ENCODE results near the gene MYH10.
"Not testable (repeated sequence)": the region's sequence is repeated elsewhere in the genome, so short reads cannot be mapped to it uniquely, and the experiment has no call there.

MYH10 gene

GRCh38 chr17:8630227-8630801 is at the start of gene MYH10:
MYH10 (minus strand) TSS chr17:8630725; CDS start chr17:8623246, 7,479 bp downstream.
- no peak for DNase-seq

DNA sequence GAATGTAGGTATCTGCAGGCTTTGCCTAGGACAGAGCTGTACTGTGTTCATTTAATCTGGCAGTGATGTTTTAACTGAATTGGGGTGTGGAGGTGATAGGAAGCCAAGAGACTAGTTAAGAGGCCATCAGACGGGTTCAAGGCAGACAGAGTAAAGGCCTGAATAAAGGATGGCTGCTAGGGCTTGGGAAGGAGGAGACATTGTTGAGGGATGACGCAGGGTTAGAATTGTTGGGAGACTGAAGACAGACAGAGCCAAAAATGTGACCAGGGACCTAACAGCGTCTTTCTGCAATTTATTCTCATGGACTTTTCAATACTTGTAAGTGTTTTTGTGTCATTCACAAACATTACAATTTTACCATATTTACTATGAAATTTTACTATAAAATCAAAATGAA is 48.6 kb upstream of the MYH10 start:
- no peak for DNase-seq

DNA sequence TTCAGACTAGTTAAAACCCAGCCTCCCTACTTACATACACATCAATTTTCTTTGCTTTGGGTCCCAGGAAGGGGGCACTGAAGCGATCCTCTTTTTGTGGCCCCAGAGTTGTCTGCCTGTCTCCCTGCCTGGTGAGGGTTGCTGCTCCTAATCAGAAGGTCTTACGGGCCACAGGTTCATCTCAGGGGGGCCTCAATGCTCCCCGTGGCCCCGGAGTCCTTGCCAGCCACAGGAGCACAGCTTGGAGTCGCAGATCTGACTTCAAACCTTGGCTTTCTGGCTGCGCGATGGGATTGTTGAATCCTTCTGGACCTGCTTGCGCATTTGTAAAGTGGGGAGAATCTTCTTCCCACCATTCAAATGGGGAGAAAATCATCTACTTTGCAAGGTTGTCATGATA is 44.8 kb upstream of the MYH10 start:
- DNase-seq = no peak

- DNase-seq = no peak
Measured at GRCh38 chr17:8674344-8675305, 44.1 kb upstream of the MYH10 start.

DNA sequence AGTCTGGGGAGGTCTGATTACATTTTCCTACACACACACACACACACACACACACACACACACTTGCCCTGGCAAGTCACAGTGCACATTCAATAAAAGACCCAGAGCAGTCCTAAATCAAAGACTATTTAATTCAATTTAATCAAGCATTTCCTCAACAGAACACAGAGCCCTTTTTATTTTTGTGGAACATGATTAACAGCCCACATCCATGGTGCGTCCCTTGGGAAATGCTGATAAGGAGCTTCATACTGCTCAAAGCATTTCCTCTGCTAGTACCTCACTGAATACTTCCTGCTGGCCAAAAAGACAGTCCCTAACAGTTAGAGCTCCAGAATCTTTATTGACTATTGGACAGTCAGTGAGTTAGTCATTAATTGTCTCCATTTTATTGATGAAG is 43.1 kb upstream of the MYH10 start:
- no peak for DNase-seq

DNA sequence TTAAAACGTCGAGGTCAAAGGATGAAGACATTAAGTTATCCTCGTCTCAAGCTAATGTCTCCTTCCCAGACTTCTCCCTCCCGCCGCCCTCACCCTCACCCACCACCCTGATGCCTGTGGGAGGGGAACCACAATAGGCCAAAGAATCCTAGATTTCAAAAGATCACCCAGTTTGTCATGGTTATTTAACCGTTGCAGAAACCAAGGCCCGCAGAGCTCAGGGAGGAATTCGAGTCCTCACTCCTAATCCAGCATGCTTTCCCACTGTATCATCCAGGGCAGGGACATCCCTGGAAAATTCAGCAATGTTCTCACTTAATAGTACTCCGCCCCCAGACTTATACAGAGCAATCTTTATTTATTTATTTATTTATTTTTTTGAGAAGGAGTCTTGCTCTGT is 41.8 kb upstream of the MYH10 start:
- DNase-seq = no peak

- no peak for DNase-seq
Measured at GRCh38 chr17:8670421-8670820, 39.9 kb upstream of the MYH10 start.

DNA sequence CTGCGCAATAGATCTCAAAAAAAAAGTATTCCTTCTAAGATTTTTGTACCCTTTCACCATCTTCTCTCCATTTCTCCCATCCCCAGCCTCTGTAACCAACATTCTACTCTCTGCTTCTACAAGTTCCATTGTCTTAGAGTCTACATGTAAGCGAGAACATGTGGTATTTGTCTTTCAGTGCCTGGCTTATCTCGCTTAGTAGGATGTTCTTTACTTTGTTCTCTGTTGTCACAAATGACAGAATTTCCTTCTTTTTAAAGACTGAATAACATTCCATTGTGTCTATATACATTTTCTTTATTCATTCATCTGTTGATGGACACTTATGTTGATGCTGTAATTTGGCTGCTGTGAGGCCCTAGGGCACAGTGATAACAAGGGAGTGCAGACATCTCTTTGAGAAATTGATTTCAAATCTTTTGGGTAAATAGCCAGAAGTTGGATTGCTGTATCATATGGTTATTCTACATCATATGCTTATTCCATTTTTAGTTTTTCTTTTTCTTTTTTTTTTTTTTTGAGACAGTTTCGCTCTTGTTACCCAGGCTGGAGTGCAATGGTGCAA is 37.7 kb upstream of the MYH10 start:
- no peak for DNase-seq

DNA sequence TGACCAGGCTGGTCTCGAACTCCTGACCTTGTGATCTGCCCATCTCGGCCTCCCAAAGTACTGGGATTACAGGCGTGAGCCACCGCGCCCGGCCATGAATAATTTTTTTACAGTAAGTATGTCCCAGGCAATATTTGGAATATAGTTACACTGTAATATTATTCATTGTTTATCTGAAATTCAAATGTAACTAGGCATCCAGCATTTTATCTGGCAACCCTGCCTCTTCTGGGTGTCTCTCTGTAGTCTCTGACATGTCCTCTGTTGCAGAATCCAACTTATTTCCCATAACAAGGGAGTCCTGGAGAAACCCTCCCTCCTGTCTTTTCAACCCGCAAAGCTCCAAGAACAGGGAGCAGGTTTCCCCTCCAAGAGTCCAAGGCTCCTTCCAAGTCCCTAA is 36.9 kb upstream of the MYH10 start:
- DNase-seq = no peak

GRCh38 chr17:8665684-8666083 is 35.2 kb upstream of the MYH10 start:
- DNase-seq = no peak

DNA sequence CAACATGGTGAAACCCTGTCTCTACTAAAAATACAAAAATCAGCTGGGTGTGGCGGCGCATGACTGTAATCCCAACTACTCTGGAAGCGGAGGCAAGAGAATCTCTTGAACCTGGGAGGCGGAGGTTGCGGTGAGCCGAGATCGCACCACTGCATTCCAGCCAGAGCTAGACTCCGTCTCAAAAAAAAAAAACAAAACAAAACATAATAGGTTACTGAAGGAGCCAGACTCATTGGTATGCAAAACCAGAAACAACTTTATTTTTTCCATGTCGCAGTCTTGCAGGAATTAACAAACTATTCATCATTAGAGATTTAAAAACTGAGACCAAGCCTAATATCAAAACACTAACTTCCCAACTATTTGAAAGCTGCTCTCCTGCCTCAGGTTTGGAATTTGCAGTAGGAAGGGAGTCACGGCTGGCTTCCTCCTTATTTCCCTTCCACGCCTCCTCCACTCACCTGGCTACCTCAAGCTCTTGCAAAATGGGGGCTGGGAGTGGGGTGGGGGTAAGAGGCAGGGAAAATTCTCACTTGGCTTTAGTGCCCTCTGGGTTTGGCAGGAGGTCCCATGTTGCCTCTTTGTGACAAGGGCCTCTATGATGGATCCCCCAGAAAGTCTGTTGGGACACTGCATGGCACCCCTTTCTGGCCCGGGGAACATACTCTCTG is 34.1 kb upstream of the MYH10 start:
- DNase-seq = no peak

DNA sequence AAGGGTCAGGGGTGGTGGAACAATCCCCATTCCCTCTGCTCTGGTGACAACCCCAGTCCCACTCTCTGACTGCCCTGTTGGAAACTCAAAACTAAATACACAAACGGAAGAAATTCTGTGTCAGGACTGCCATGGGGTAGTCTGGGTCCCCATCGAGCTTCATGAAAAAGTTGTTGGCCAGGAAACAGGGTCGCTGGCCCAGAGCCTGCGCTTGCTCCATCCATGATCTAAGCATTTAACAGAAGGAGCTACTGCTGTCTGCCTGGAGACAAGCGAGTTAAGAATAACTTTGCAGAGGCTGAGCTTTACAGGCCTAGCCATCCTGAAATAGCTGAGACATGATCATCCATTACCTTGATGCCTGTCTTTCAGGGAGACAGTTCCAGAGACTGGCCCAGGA is 32.4 kb upstream of the MYH10 start:
- DNase-seq = no peak

GRCh38 chr17:8662076-8662831 is 31.7 kb upstream of the MYH10 start:
- no peak for DNase-seq

DNA sequence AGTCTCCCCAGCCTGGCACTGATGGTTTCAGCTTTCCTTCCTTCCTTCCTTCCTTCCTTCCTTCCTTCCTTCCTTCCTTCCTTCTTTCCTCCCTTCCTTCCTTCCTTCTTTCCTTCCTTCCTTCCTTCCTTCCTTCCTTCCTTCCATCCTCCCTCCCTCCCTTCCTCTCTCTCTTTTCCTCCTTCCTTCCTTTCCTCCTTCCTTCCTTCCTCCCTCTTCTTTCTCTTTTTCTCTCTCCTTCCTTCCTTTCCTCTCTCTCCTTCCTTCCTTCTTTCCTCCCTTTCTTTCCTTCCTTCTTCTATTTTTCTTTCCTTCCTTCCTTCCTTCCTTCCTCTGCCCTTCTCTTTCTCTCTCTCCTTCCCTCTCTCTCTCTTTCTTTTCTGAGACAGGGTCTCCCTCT is 30.2 kb upstream of the MYH10 start:
- not testable (repeated sequence) for DNase-seq

- no peak for DNase-seq
Measured at GRCh38 chr17:8659758-8660410, 29.4 kb upstream of the MYH10 start.

DNA sequence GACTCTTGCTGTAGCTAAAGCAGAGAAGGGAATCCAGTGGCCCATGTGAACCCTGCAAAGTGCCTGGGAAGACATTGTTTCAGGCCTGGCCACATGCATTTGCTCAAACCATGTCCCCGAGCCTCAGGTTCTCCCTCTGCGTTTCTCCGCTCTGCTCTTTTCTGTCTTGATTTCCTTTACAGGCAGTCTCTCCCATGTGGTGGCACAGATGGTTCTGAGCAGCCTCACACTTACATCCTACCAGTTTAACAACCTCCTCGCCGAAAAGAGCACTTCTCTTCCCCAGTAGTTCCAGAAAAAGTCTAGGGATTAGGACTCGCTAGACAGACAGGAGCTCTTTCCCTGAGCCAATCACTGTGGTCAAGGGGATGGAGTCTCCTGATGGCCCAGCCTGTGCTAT is 28.3 kb upstream of the MYH10 start:
- DNase-seq = no peak

- no peak for DNase-seq
Measured at GRCh38 chr17:8656693-8657092, 26.2 kb upstream of the MYH10 start.

- DNase-seq = no peak
Measured at GRCh38 chr17:8654822-8655221, 24.3 kb upstream of the MYH10 start.

- DNase-seq = no peak
Measured at GRCh38 chr17:8651013-8651412, 20.5 kb upstream of the MYH10 start.

- no peak for DNase-seq
Measured at GRCh38 chr17:8650119-8650499, 19.6 kb upstream of the MYH10 start.

GRCh38 chr17:8649157-8650118 is 18.9 kb upstream of the MYH10 start:
- no peak for DNase-seq
